K562 (cell line): ENCODE results near the gene LCA5L. TPM values are rescaled to one million over a fixed set of nuclear protein-coding genes. Genes with fewer than 3 reads are reported as not detected.

Experiments
- ARNT ChIP-seq, 2 experiments: fragments of 450-650 bp; IDR thresholded peaks; 2 replicates each; pipeline ENCODE4 v1.6.1; 2016; ENCODE audit warnings: mild to moderate bottlenecking in 1 of 2
- ASH1L ChIP-seq: fragments of 450-650 bp; IDR thresholded peaks from 2 replicates; pipeline ENCODE4 v1.6.1; 2018; ENCODE audit warnings: borderline replicate concordance, mild to moderate bottlenecking, low read depth; ENCODE audit not compliant: partially characterized antibody
- BRD9 ChIP-seq: fragments of 450-650 bp; IDR thresholded peaks from 2 replicates; pipeline ENCODE4 v1.6.1; 2018; ENCODE audit warnings: low read depth; ENCODE audit not compliant: partially characterized antibody
- CHD4 ChIP-seq: fragments of 200-600 bp; sonication (generic); IDR thresholded peaks from 3 replicates; pipeline ENCODE4 v1.6.1; 2012; ENCODE audit warnings: low read depth, mild to moderate bottlenecking, mixed read lengths, low read length, inconsistent platforms; ENCODE audit not compliant: insufficient read depth, insufficient replicate concordance, poor library complexity, severe bottlenecking
- EGR1 ChIP-seq: fragments of 450-650 bp; conservative IDR thresholded peaks from 2 replicates; pipeline ENCODE4 v1.6.1; 2017; ENCODE audit warnings: mild to moderate bottlenecking
- ESRRA ChIP-seq: fragments of 450-650 bp; IDR thresholded peaks from 2 replicates; pipeline ENCODE4 v1.6.1; 2014; ENCODE audit warnings: low read depth, mild to moderate bottlenecking, moderate library complexity, borderline replicate concordance
- GABPA ChIP-seq: fragments of 200-800 bp; sonication (Bioruptor generic); conservative IDR thresholded peaks from 2 replicates; pipeline ENCODE4 v1.6.1; 2016; ENCODE audit warnings: low read depth, missing genetic modification characterization, missing compliant biosample characterization
- GABPB2 ChIP-seq: fragments of 250-450 bp; sonication (Bioruptor Pico); conservative IDR thresholded peaks from 2 replicates; pipeline ENCODE4 v1.5.1; 2021; ENCODE audit warnings: mild to moderate bottlenecking
- HNRNPUL1 ChIP-seq: fragments of 200-400 bp; formaldehyde crosslinking; IDR thresholded peaks from 2 replicates; pipeline ENCODE4 v1.6.1; 2017; ENCODE audit warnings: low read length
- MBD2 ChIP-seq: sonication (generic); IDR thresholded peaks from 2 replicates; pipeline ENCODE4 v1.6.1; 2016; ENCODE audit warnings: low read depth, borderline replicate concordance
- NFXL1 ChIP-seq: fragments of 450-650 bp; formaldehyde crosslinking; IDR thresholded peaks from 2 replicates; pipeline ENCODE4 v1.4.0; 2021; ENCODE audit warnings: mild to moderate bottlenecking
- NR2F6 ChIP-seq: fragments of 450-650 bp; formaldehyde crosslinking; IDR thresholded peaks from 2 replicates; pipeline ENCODE4 v1.4.0; 2020; ENCODE audit warnings: mild to moderate bottlenecking
- SP2 ChIP-seq: IDR thresholded peaks from 2 replicates; pipeline ENCODE4 v1.6.1; 2011; ENCODE audit warnings: mild to moderate bottlenecking, low read depth, low read length, moderate library complexity; ENCODE audit not compliant: poor library complexity, severe bottlenecking; ENCODE audit errors: extremely low read depth
- TAF7 ChIP-seq: fragments of 450-650 bp; IDR thresholded peaks from 2 replicates; pipeline ENCODE4 v1.6.1; 2016; ENCODE audit warnings: missing genetic modification characterization, missing compliant biosample characterization
- TRIM24 ChIP-seq, 2 experiments: fragments of 450-650 bp; IDR thresholded peaks; 2 replicates each; pipeline ENCODE4 v1.6.1; 2016
- TSC22D4 ChIP-seq: fragments of 450-650 bp; IDR thresholded peaks from 2 replicates; pipeline ENCODE4 v1.6.1; 2016; ENCODE audit warnings: missing genetic modification characterization, missing biosample characterization, control low read depth
- ZHX1 ChIP-seq: fragments of 150-350 bp; conservative IDR thresholded peaks from 2 replicates; pipeline ENCODE4 v1.6.1; 2014; ENCODE audit warnings: low read length
- ZKSCAN1 ChIP-seq: fragments of 150-350 bp; IDR thresholded peaks from 2 replicates; pipeline ENCODE4 v1.6.1; 2016; ENCODE audit warnings: low read depth, low read length
- ZNF146 ChIP-seq: IDR thresholded peaks from one replicate; pipeline ENCODE4 v1.6.1; 2018; ENCODE audit warnings: missing compliant biosample characterization; ENCODE audit not compliant: unreplicated experiment
- ZNF449 ChIP-seq: fragments of 250-450 bp; sonication (Bioruptor Pico); IDR thresholded peaks from 2 replicates; pipeline ENCODE4 v1.8.0; 2022; ENCODE audit warnings: moderate library complexity, mild to moderate bottlenecking, inconsistent platforms
- polyA plus RNA-seq, 8 experiments: library from polyadenylated mRNA; depleted of rRNA in 4 of 8; stranded (reverse) in 5 of 8; unstranded in 3 of 8; fragments of >200 nt; fragmentation: Nextera tagmentation in 2 of 8; fragmentation: Illumina TruSeq in 1 of 8; extraction: Ambion mirVana in 2 of 8; extraction: Trizol in 1 of 8; gene quantifications; 2 replicates each; pipeline versions ENCODE4 v1.2.1 to v1.2.3, GENCODE V29; 2011 to 2014; ENCODE audit warnings: inconsistent platforms in 1 of 8, missing spikeins in 1 of 8
- total RNA-seq, 7 experiments: library from RNA; depleted of rRNA in 6 of 7; stranded (reverse); fragments of >200 nt in 6 of 7; fragmentation: Illumina TruSeq in 2 of 7; extraction: Trizol in 2 of 7; gene quantifications; 2 replicates each; pipeline versions ENCODE4 v1.2.1 to v1.2.3, GENCODE V29; 2011 to 2021; ENCODE audit warnings: low replicate concordance in 1 of 7
- TF ChIP-seq, protein P1 (sequence below), 3 experiments: IDR thresholded peaks in 2 of 3; conservative IDR thresholded peaks in 1 of 3; 2 replicates each; pipeline ENCODE4 v1.5.1; 2011 to 2012; ENCODE audit warnings: low read length in 3 of 3, mild to moderate bottlenecking in 3 of 3, control low read depth in 2 of 3, improper control_type of control experiment in 1 of 3, inconsistent platforms in 1 of 3, low read depth in 1 of 3, mixed read lengths in 1 of 3, moderate library complexity in 1 of 3; ENCODE audit not compliant: insufficient read depth in 2 of 3

Gene LCA5L
- total and polyA plus RNA-seq, 9 of the 15 experiments (the other 6 are each of a cell fraction or from before 2014, with no cell fraction given) = 1.8 to 4.9 (median 3.8) TPM

DNA sequence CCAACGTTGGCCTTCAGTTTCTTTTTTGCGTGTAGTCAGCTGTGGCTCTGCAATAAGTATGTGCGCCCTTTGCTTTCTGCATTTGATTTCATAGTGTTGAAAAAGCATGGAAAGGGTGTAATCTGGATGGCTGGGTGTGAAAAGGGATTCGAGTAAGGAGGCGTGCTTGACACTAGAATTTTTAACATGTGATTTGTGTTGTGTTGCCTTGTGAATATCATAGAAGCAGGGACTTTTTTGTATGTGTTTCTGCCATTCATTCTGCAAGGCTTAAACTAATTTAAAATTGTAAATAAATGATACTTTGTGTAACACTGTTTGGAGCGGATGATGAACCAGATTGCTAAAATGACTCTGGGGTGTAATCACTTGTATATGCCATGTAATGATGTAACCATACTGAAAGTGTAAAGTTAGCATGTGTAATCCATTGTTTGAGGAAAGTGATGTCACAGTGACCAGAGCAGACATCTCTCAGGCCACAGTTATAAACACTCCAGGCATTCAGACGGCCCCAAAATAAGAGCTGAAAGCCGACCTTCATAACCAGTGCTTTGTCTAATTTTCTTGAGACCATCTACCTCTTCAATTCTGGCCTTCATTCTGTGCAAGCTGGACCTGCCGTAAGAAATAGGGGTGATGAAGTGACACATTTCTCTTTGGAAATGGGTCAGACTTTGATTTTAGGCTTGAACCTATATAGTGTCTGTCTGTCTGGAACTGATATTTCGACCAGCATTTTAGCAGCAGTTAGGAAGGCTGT is 6.8 kb upstream of the LCA5L start (continued):
- TF ChIP-seq ZNF449 (no peak), GABPA (tag) (no peak; the same call in 1 of the 2 replicates), EGR1 (no peak), BRD9 (peak; percentile 83), TRIM24 (IDR thresholded peaks at IDR 0.05) (peak; percentile 46 to 73; a peak in 2 of 4 replicates), ESRRA (no peak), TAF7 (peak; percentile 24; the same call in 1 of the 2 replicates), HNRNPUL1 (no peak), TSC22D4 (tag) (no peak), NR2F6 (CRISPR knock-in tag) (no peak), ZNF146 (CRISPR knock-in tag) (no peak), MBD2 (no peak), ASH1L (no peak), ARNT (IDR thresholded peaks at IDR 0.05) (no peak), SP2 (no peak), CHD4 (no peak), NFXL1 (CRISPR knock-in tag) (no peak), ZKSCAN1 (no peak), GABPB2 (CRISPR knock-in tag) (0 out of 2 replicates have a peak, but pooled peaks have one; percentile 41), ZHX1 (no peak)
- TF ChIP-seq, protein P1, sequence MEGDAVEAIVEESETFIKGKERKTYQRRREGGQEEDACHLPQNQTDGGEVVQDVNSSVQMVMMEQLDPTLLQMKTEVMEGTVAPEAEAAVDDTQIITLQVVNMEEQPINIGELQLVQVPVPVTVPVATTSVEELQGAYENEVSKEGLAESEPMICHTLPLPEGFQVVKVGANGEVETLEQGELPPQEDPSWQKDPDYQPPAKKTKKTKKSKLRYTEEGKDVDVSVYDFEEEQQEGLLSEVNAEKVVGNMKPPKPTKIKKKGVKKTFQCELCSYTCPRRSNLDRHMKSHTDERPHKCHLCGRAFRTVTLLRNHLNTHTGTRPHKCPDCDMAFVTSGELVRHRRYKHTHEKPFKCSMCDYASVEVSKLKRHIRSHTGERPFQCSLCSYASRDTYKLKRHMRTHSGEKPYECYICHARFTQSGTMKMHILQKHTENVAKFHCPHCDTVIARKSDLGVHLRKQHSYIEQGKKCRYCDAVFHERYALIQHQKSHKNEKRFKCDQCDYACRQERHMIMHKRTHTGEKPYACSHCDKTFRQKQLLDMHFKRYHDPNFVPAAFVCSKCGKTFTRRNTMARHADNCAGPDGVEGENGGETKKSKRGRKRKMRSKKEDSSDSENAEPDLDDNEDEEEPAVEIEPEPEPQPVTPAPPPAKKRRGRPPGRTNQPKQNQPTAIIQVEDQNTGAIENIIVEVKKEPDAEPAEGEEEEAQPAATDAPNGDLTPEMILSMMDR (IDR thresholded peaks at IDR 0.05 in 2 of 3, conservative IDR thresholded peaks at IDR 0.05 in 1 of 3; ENCODE audit: insufficient read depth in 2 of 3, low read depth in 1 of 3, low read length in 3 of 3) = no peak
